Measurements from ENCODE around the gene LRRIQ3. TPM values are rescaled to one million over a fixed set of nuclear protein-coding genes. Genes with fewer than 3 reads are reported as not detected.

The LRRIQ3 gene
- total RNA-seq: 1 to 10 TPM in 1 of 5 donors, not detected in 4; 2.2 TPM
- under 1 TPM; 0.20 to 0.68 (median 0.31) TPM for polyA plus RNA-seq
- long read RNA-seq, donor 1: 0 reads
- long read RNA-seq, donor 2: 0 reads
- long read RNA-seq, donor 3: 0 reads
- long read RNA-seq, donor 4: 0 reads
- long read RNA-seq, donor 5: 0 reads
- long read RNA-seq, donor 6: 0 reads
- long read RNA-seq, donor 7: 0 reads
- long read RNA-seq, donor 8: 0 reads
- long read RNA-seq, donor 9: 0 reads
- long read RNA-seq, donor 10: 0 reads

- Histone ChIP-seq H3K4me1 (peaks cover 0 to 24% (median 18%) of the 10 kb centered on the region in 4 donors), H3K4me3 (peak within 1 kb of the TSS; percentile 50 to 65 (median 60)), H3K27me3 (no peaks in the 10 kb centered on the region), H3K27ac (peak within 1 kb of the TSS; percentile 79 to 89 (median 86)), H3K36me3 (peaks cover 0 to 16% (median 13%) of the 10 kb centered on the region in 4 donors), H3K9me3 (no peaks in the 10 kb centered on the region)
- peak; percentile 82 to 96 (median 90) for TF ChIP-seq POLR2AphosphoS5 (IDR thresholded peaks at IDR 0.05)
- peak in 1 of 4 donors; percentile 46 for TF ChIP-seq POLR2A (IDR thresholded peaks at IDR 0.05)
- no peak for TF ChIP-seq CTCF (IDR thresholded peaks at IDR 0.05)
- no peak for TF ChIP-seq EP300 (IDR thresholded peaks at IDR 0.05)
- WGBS, 5 donors: 1 to 4% (median 3%) methylated on average over 36 to 41 of the region's 41 CpGs
- DNase-seq: peak; percentile 94 to 99
- intact Hi-C loops (cut with DNase I; ENCODE audit: low total_unique reads): no loop called here
Measured at GRCh38 chr1:74197657-74198552, at the start of gene LRRIQ3, which contains the start of gene FPGT. TSS of gene LRRIQ3 (minus strand) at chr1:74198176. CDS start at chr1:74183684, 14,492 bp downstream. TSS of gene FPGT (plus strand) at chr1:74198242. CDS start at chr1:74198279, 37 bp downstream.

GRCh38 chr1:74246315-74246714 is 48.3 kb upstream of the LRRIQ3 start:
- peak in 1 of 2 donors; percentile 44 for DNase-seq
- peaks cover 0 to 9% (median 4%) of the 10 kb centered on the region in 4 donors for H3K4me1 ChIP-seq
- H3K4me3 ChIP-seq: no peak overlapping the region
- no peaks in the 10 kb centered on the region for H3K27me3 ChIP-seq
- no peaks in the 10 kb centered on the region for H3K36me3 ChIP-seq
- H3K9me3 ChIP-seq: peaks cover 0 to 9% (median 3%) of the 10 kb centered on the region in 4 donors
- TF ChIP-seq POLR2A (IDR thresholded peaks at IDR 0.05) (no peak), EP300 (IDR thresholded peaks at IDR 0.05) (no peak), CTCF (IDR thresholded peaks at IDR 0.05) (no peak), POLR2AphosphoS5 (IDR thresholded peaks at IDR 0.05) (no peak)
- intact Hi-C loops (cut with DNase I; ENCODE audit: low total_unique reads): no loop called here
- no peak overlapping the region for H3K27ac ChIP-seq
- WGBS, 5 donors: 25 to 64% (median 44%) methylated on average over 2 of the region's 2 CpGs

- 8 to 17% (median 9%) methylated on average over 2 of the region's 2 CpGs for WGBS, 5 donors
- H3K4me1 ChIP-seq: peaks cover 0 to 9% (median 4%) of the 10 kb centered on the region in 4 donors
- H3K27ac ChIP-seq: no peak overlapping the region
- DNase-seq: no peak
- intact Hi-C loops (cut with DNase I; ENCODE audit: low total_unique reads): no loop called here
- TF ChIP-seq POLR2AphosphoS5 (IDR thresholded peaks at IDR 0.05): no peak
- no peak for TF ChIP-seq POLR2A (IDR thresholded peaks at IDR 0.05)
- no peak for TF ChIP-seq CTCF (IDR thresholded peaks at IDR 0.05)
- no peak for TF ChIP-seq EP300 (IDR thresholded peaks at IDR 0.05)
- H3K4me3 ChIP-seq: no peak overlapping the region
- H3K27me3 ChIP-seq: no peaks in the 10 kb centered on the region
- H3K36me3 ChIP-seq: no peaks in the 10 kb centered on the region
- peaks cover 0 to 9% (median 3%) of the 10 kb centered on the region in 4 donors for H3K9me3 ChIP-seq
Measured at GRCh38 chr1:74245168-74245772, 47.3 kb upstream of the LRRIQ3 start.

GRCh38 chr1:74237787-74238186 is 39.8 kb upstream of the LRRIQ3 start:
- 83 to 89% (median 88%) methylated on average over 4 of the region's 4 CpGs for WGBS, 5 donors
- no peak for TF ChIP-seq POLR2AphosphoS5 (IDR thresholded peaks at IDR 0.05)
- no peaks in the 10 kb centered on the region for H3K4me1 ChIP-seq
- no peak overlapping the region for H3K4me3 ChIP-seq
- H3K27me3 ChIP-seq: no peaks in the 10 kb centered on the region
- H3K9me3 ChIP-seq: no peaks in the 10 kb centered on the region
- H3K36me3 ChIP-seq: no peaks in the 10 kb centered on the region
- intact Hi-C loops (cut with DNase I; ENCODE audit: low total_unique reads): no loop called here
- DNase-seq: no peak
- no peak overlapping the region for H3K27ac ChIP-seq

All from stomach (tissue), 19 donors.